OCI-LY3 (cell line): Measurements from ENCODE around the gene GALNS.

Experiments
- EZH2phosphoT487 ChIP-seq: fragments of 200-600 bp; shearing (Covaris generic); IDR thresholded peaks from 2 replicates; pipeline ENCODE4 v1.6.1; 2018; ENCODE audit warnings: antibody characterized with exemption, mixed run types, low read depth
- TF ChIP-seq, protein P1 (sequence below): fragments of 200-600, 300-600 bp; sonication (generic); IDR thresholded peaks from 2 replicates; pipeline ENCODE4 v1.5.1; 2014; ENCODE audit warnings: antibody characterized with exemption, low read length, low read depth

DNA sequence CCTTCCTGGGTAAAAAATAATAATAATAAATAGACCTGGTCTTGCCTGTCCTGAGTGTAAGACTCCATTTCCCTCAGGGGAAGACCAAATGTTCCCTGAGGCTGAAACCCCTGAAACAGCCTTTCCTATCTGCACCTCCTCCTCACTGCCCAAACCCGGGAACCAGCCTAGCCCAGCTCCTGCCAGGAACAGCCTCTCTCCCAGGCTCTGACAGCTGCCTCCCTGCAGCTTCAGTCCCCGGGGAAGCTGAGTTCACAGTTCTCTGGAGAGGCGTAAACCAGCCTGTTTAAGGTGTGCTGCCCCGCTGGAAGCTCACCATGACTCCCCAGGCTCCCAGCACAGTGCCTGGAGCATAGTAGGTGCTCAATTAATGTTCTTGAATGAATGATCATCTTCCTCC, 60.5 kb downstream of the GALNS start:
- TF ChIP-seq, protein P1, sequence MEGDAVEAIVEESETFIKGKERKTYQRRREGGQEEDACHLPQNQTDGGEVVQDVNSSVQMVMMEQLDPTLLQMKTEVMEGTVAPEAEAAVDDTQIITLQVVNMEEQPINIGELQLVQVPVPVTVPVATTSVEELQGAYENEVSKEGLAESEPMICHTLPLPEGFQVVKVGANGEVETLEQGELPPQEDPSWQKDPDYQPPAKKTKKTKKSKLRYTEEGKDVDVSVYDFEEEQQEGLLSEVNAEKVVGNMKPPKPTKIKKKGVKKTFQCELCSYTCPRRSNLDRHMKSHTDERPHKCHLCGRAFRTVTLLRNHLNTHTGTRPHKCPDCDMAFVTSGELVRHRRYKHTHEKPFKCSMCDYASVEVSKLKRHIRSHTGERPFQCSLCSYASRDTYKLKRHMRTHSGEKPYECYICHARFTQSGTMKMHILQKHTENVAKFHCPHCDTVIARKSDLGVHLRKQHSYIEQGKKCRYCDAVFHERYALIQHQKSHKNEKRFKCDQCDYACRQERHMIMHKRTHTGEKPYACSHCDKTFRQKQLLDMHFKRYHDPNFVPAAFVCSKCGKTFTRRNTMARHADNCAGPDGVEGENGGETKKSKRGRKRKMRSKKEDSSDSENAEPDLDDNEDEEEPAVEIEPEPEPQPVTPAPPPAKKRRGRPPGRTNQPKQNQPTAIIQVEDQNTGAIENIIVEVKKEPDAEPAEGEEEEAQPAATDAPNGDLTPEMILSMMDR = no peak
- TF ChIP-seq EZH2phosphoT487 = no peak
